ENCODE data around the gene SOX14. TPM values are rescaled to one million over a fixed set of nuclear protein-coding genes. Genes with fewer than 3 reads are reported as not detected.

SOX14 gene
- total and polyA plus RNA-seq, 8 donors: not detected

DNA sequence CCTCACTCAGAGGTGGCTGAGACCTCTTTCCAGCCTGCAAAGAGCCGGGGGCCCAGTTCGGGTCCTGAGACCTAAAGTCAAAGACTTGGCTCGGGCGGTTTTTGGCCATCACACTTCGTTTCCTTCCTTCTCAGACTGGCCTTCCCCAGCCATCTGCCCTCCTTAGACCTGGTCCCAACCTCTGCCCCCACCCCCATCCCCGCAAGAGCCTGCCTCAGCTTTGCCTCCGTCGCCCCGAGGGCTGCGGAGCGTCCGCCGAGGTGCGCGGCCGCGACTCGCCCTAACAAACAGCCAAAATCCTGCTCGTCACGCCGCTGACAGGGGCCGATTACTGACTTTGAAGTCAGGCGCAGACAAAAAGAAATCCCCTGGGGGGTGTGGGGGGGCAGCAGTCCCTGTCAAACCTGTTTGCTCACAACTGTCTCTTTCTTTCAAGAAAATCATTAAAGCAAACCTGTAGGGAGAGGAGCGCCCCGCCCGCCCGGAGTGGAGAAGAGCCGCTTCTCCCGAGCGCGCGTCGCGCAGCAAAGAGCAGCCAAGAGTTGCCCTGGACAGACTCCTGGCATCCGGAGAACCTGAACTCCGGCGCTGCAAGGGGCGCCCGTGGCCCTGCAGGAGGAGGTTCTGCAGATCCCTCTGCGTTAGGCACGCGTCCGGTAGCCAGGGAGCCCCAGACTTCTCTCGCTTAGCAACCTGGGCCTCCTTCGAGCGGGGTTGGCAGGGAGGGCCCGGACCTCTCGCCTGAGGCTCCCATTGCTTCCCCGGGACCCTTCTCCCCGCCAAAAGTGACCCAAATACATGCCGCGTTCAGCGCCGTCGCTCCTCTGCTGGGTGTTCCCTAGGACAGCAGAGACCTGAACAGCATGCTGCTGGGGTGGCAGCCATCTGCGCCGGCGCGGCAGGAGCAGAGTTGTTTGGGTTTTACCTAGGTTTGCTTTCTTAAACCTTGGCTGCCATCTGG, 4.5 kb downstream of the SOX14 start:
- no peak for ATAC-seq
- intact Hi-C loops (cut with DNase I): no loop called here

GRCh38 chr3:137769322-137770065, 5.4 kb downstream of the SOX14 start:
- H3K9me3 ChIP-seq: no peaks in the 10 kb centered on the region
- no peak overlapping the region for H3K27ac ChIP-seq
- no peak overlapping the region for H3K4me3 ChIP-seq
- peaks cover 98 to 100% of the 10 kb centered on the region in 2 donors for H3K27me3 ChIP-seq
- DNase-seq (peak in 1 of 4 donors; percentile 31), ATAC-seq (no peak)
- TF ChIP-seq CTCF (IDR thresholded peaks at IDR 0.05): no peak
- intact Hi-C loops (cut with DNase I): no loop called here
- no peaks in the 10 kb centered on the region for H3K36me3 ChIP-seq
- peaks cover 12 to 36% of the 10 kb centered on the region in 2 donors for H3K4me1 ChIP-seq

More for the DNA sequence above, 4.5 kb downstream of the SOX14 start:
- TF ChIP-seq CTCF (IDR thresholded peaks at IDR 0.05): no peak
- H3K9me3 ChIP-seq: no peaks in the 10 kb centered on the region
- peaks cover 18 to 36% of the 10 kb centered on the region in 2 donors for H3K4me1 ChIP-seq
- no peaks in the 10 kb centered on the region for H3K36me3 ChIP-seq
- no peak overlapping the region for H3K27ac ChIP-seq
- DNase-seq: peak in 1 of 4 donors; percentile 80
- peak overlapping the region in 1 of 2 donors; percentile 28 for H3K4me3 ChIP-seq
- peaks cover 100% of the 10 kb centered on the region in 2 donors for H3K27me3 ChIP-seq

- Histone ChIP-seq H3K36me3 (no peaks in the 10 kb centered on the region), H3K4me3 (no peak overlapping the region), H3K9me3 (no peaks in the 10 kb centered on the region), H3K27me3 (peaks cover 98 to 100% of the 10 kb centered on the region in 2 donors), H3K27ac (no peak overlapping the region), H3K4me1 (peaks cover 12 to 36% of the 10 kb centered on the region in 2 donors)
- intact Hi-C loops (cut with DNase I): no loop called here
- ATAC-seq (peak; percentile 13), DNase-seq (peak in 1 of 4 donors; percentile 62)
- TF ChIP-seq CTCF (IDR thresholded peaks at IDR 0.05): no peak
These were observed 6.1 kb downstream of the SOX14 start for GRCh38 chr3:137770066-137770834.

DNA sequence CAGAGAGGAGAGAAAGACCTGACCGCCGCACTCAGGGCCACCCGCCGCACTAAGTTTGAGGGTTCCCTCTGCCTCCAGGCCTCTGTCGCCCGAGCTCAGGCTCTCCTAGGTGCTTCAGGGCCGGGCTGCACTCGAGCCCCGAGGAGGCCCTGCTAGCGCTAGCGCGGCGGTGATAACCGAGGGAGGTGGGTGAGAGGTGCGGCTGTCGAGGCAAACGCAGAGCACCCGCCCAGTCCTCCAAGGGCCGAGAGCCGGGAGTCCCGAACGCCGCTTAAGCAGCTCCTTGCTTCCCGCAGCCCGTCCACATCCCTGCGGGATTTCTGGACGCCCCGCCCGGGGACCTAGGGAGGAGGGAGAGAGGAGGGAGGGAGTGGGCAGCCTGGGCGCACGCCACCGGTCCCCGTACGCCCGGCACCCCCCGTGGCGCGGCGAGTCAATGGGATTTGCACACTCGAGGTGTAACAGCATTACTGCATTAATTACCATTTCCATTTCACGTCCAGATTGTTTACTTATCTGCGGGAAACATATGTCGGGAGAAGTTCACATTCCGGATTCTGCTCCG, 6.8 kb downstream of the SOX14 start:
- ATAC-seq (peak; percentile 67), DNase-seq (peak in 1 of 4 donors; percentile 79)
- Histone ChIP-seq H3K27me3 (peaks cover 91 to 100% of the 10 kb centered on the region in 2 donors), H3K27ac (no peak overlapping the region), H3K36me3 (no peaks in the 10 kb centered on the region), H3K9me3 (no peaks in the 10 kb centered on the region), H3K4me1 (peaks cover 12 to 36% of the 10 kb centered on the region in 2 donors), H3K4me3 (no peak overlapping the region)
- intact Hi-C loops (cut with DNase I): no loop called here
- TF ChIP-seq CTCF (IDR thresholded peaks at IDR 0.05): no peak

All from left lung (tissue), 10 donors.